ENCODE measurements around the gene CDX2. TPM values are rescaled to one million over a fixed set of nuclear protein-coding genes. Genes with fewer than 3 reads are reported as not detected.

Gene CDX2
- total RNA-seq, 4 donors from 2014 or later, result not detected

- H3K36me3 ChIP-seq, result no peaks in the 10 kb centered on the region
- H3K27me3 ChIP-seq, result peaks cover 63% of the 10 kb centered on the region
- intact Hi-C loops (cut with DNase I), result no loop called here
- H3K9me3 ChIP-seq, result no peaks in the 10 kb centered on the region
- DNase-seq, result no peak
- H3K4me1 ChIP-seq, result peaks cover 21 to 28% of the 10 kb centered on the region in 2 donors
- H3K27ac ChIP-seq, result no peak overlapping the region
- TF ChIP-seq POLR2A (IDR thresholded peaks at IDR 0.05) (no peak), CTCF (IDR thresholded peaks at IDR 0.05) (no peak)
- WGBS, 2 donors, result 19 to 20% methylated on average over 5 of the region's 5 CpGs
- no peak overlapping the region for H3K4me3 ChIP-seq (replicated peaks in 1 of 3)
These were observed 12.4 kb downstream of the CDX2 start for GRCh38 chr13:27956576-27957300.

- Histone ChIP-seq H3K27me3 (peaks cover 46% of the 10 kb centered on the region), H3K9me3 (no peaks in the 10 kb centered on the region), H3K4me3 (replicated peaks in 1 of 3) (no peak overlapping the region), H3K36me3 (no peaks in the 10 kb centered on the region), H3K27ac (no peak overlapping the region), H3K4me1 (peaks cover 12 to 16% of the 10 kb centered on the region in 2 donors)
- 39 to 44% methylated on average over 11 of the region's 11 CpGs for WGBS, 2 donors
- no peak for DNase-seq
- TF ChIP-seq POLR2A (IDR thresholded peaks at IDR 0.05), result no peak
- TF ChIP-seq CTCF (IDR thresholded peaks at IDR 0.05), result no peak
- intact Hi-C loops (cut with DNase I), result no loop called here
These were observed 14.0 kb downstream of the CDX2 start for GRCh38 chr13:27955014-27955591.

GRCh38 chr13:27954406-27954851, 14.7 kb downstream of the CDX2 start:
- WGBS, 2 donors, result 0 to 10% methylated on average over 5 to 10 of the region's 56 CpGs
- peak overlapping the region in 1 of 3 donors; percentile 21 for H3K4me3 ChIP-seq (replicated peaks in 1 of 3)
- no peak overlapping the region for H3K27ac ChIP-seq
- H3K9me3 ChIP-seq, result no peaks in the 10 kb centered on the region
- peaks cover 11 to 15% of the 10 kb centered on the region in 2 donors for H3K4me1 ChIP-seq
- TF ChIP-seq CTCF (IDR thresholded peaks at IDR 0.05), result no peak
- no peak for TF ChIP-seq POLR2A (IDR thresholded peaks at IDR 0.05)
- H3K27me3 ChIP-seq, result peaks cover 40% of the 10 kb centered on the region
- intact Hi-C loops (cut with DNase I), result no loop called here
- peak in 1 of 2 donors; percentile 19 for DNase-seq
- H3K36me3 ChIP-seq, result no peaks in the 10 kb centered on the region

GRCh38 chr13:27953676-27954405, 15.3 kb downstream of the CDX2 start:
- TF ChIP-seq POLR2A (IDR thresholded peaks at IDR 0.05) (no peak), CTCF (IDR thresholded peaks at IDR 0.05) (peak; percentile 30 to 88 (median 72))
- no peaks in the 10 kb centered on the region for H3K9me3 ChIP-seq
- WGBS, 2 donors, result 4 to 7% methylated on average over 18 to 33 of the region's 71 CpGs
- H3K27me3 ChIP-seq, result peaks cover 35% of the 10 kb centered on the region
- H3K4me1 ChIP-seq, result peaks cover 11 to 15% of the 10 kb centered on the region in 2 donors
- intact Hi-C loops (cut with DNase I), result no loop called here
- peak overlapping the region in 1 of 3 donors; percentile 21 for H3K4me3 ChIP-seq (replicated peaks in 1 of 3)
- no peaks in the 10 kb centered on the region for H3K36me3 ChIP-seq
- peak; percentile 66 to 67 for DNase-seq
- H3K27ac ChIP-seq, result no peak overlapping the region

Measured in thyroid gland (tissue), 4 donors.